Left ventricle myocardium inferior (tissue), 1 donor: Measurements from ENCODE around the gene RNF157. TPM values are rescaled to one million over a fixed set of nuclear protein-coding genes. Genes with fewer than 3 reads are reported as not detected.
"Not testable (repeated sequence)": the region's sequence is repeated elsewhere in the genome, so short reads cannot be mapped to it uniquely, and the experiment has no call there.

Source experiments
- DNase-seq: peaks from one replicate; pipeline ENCODE4 v3.0.0-alpha.2; 2020
- H3K27ac ChIP-seq: fragments of 200-600 bp; replicated peaks from 2 replicates; pipeline ENCODE4 v1.8.0; 2021
- H3K27me3 ChIP-seq: fragments of 200-600 bp; 2 replicates; pipeline ENCODE4 v1.8.0; 2021; ENCODE audit warnings: low read depth
- H3K36me3 ChIP-seq: fragments of 200-600 bp; 2 replicates; pipeline ENCODE4 v1.8.0; 2021
- H3K4me1 ChIP-seq: fragments of 200-600 bp; 2 replicates; pipeline ENCODE4 v1.8.0; 2021
- H3K4me3 ChIP-seq: fragments of 200-600 bp; 2 replicates; pipeline ENCODE4 v1.8.0; 2021; ENCODE audit warnings: mild to moderate bottlenecking, moderate library complexity
- H3K9me3 ChIP-seq: fragments of 200-600 bp; replicated peaks from 2 replicates; pipeline ENCODE4 v1.8.0; 2021
- CTCF ChIP-seq: fragments of 200-600 bp; IDR thresholded peaks from 2 replicates; pipeline ENCODE4 v1.8.0; 2021; ENCODE audit warnings: antibody characterized with exemption, mild to moderate bottlenecking, borderline replicate concordance
- intact Hi-C: fragments of 100-400 bp; cut with micrococcal nuclease; formaldehyde crosslinking; loops from one replicate; pipeline ENCODE4 v1.11.0; 2022
- total RNA-seq: library from RNA; stranded (reverse); fragmentation: NEBNext Ultra II Directional; extraction: Animal tissue kit (Norgen Biotek cat#: 25700); gene quantifications from one replicate; pipeline ENCODE4 v1.2.1, GENCODE V29; 2021
- donor health status: DM: no; HTN: yes; CAD: no; lungs with severe emphysema.

RNF157 gene
- total RNA-seq, 1 donor from 2014 or later, result 4.8 TPM

DNA sequence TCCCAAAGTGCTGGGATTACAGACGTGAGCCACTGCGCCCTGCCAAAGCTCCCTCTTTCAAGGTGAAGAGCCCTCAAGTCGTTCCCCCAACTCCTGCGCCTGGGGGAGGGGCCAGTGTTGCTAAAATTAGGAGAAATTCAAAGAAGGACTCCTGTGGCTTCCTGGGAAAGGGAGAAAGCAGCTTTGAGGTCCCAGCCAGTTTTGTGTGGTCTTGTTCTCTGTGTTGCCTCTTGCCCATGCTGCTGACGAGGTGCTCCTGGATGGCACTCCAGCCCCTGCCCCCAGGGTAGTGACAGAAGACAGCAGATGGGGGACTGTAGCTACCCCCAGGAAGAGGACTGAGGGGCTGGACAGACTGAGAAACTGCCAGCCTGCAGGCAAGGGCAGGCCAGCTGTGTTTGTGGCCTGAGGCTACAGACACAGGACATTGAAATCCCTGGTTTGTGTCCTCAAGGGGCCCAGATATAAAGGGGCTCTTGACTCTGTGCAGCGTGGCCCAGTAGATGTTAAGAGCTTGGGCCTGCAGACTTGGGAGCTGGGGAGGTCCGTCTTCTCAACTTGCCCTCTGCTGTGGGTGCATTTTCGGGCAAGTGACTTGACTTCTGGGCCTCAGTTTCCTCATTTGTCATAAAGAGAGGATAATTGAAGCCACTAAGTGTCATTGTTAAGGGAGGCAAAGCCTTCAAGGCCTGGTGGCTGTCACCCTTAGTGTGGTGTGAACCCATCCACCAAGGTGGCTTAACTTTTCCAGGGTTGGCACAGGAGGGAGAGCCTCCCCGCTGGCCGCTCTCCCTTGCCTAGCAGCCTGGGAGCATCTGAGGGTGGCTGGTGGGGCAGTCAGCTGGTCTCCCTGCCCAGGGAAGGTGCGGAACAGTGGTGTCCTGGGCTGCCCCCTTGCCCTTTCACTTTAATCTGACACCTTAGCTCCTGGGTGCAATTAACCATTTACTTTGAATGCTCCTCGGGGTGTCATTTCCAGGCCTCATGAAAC lies 29.0 kb upstream of the RNF157 start:
- H3K27ac ChIP-seq, result peak overlapping the region; percentile 96
- H3K27me3 ChIP-seq, result no peaks in the 10 kb centered on the region
- TF ChIP-seq CTCF, result no peak
- no peak for DNase-seq
- intact Hi-C loops, result no loop called here
- H3K4me1 ChIP-seq, result peaks cover 85% of the 10 kb centered on the region
- peak overlapping the region; percentile 93 for H3K4me3 ChIP-seq
- H3K9me3 ChIP-seq, result no peaks in the 10 kb centered on the region
- peaks cover 15% of the 10 kb centered on the region for H3K36me3 ChIP-seq

DNA sequence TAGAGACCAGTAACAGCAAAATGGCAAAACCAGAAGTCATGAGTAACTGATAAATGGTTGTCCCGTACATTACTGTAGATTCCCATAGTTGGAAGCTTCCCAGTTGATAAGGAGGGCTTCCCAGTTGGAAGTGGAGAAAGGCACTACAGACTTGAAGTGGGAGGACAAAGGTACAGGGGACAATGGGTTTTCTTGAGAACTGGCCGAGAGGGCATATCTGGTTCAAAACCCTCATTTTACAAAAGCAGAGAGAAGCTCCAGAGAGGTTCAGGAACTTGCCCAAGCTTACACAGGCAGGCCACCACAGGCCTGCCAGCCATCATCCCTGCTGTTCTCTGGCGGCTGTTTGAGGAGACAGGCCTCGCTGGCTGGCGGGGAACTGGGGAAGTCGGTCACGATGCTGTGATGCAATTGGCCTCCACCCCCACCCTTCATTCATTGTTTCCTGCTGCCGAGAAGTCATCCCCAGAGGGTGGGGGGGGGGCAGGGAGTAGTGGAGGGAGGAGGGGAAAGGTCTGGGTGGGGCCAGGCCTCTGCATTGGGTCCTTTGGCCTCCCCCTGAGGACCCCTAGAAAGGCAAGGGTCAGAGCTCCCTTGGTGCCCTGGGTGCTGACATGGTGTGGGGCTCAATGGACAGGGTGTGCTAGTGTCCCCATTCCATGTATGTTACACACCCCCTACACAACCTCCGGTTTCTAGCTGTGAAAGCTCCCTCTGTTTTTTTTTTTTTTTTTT lies 27.9 kb upstream of the RNF157 start:
- H3K4me1 ChIP-seq, result peaks cover 84% of the 10 kb centered on the region
- H3K27me3 ChIP-seq, result no peaks in the 10 kb centered on the region
- TF ChIP-seq CTCF, result no peak
- H3K9me3 ChIP-seq, result no peaks in the 10 kb centered on the region
- peak overlapping the region; percentile 93 for H3K4me3 ChIP-seq
- intact Hi-C loops, result no loop called here
- peak; percentile 84 for DNase-seq
- H3K27ac ChIP-seq, result peak overlapping the region; percentile 96
- H3K36me3 ChIP-seq, result peaks cover 15% of the 10 kb centered on the region

GRCh38 chr17:76267581-76268001 lies 27.3 kb upstream of the RNF157 start:
- intact Hi-C loops, result not testable (repeated sequence)
- Histone ChIP-seq H3K4me1 (peaks cover 84% of the 10 kb centered on the region), H3K4me3 (peak overlapping the region; percentile 93)

DNA sequence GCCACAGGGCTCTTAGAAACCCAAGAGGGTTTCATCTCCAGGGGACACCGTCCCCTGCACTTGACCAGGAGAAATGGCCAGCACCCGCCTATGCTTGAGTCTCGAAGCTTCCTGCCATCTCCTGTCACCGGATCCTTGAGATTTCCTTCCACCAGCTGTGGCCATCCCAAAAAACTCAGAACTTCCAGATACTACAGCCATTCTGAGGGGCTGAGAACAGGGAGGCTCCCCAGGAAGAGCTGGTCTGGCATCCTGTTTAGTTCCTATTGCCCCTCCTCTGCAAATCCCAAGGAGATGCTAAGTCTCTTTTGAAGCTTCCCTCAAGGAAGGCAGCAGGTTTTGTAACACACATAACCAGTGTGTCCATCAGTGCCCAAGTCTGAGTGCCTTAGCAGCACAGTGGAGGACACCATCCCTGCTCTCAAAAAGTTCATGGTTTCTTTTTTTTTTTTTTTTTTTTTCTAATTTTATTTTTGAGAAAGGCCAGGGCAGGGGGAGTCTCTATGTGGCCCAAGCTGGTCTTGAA lies 26.8 kb upstream of the RNF157 start:
- TF ChIP-seq CTCF, result no peak
- Histone ChIP-seq H3K27ac (peak overlapping the region; percentile 96), H3K4me1 (peaks cover 84% of the 10 kb centered on the region), H3K36me3 (peaks cover 15% of the 10 kb centered on the region), H3K9me3 (no peaks in the 10 kb centered on the region), H3K27me3 (no peaks in the 10 kb centered on the region), H3K4me3 (peak overlapping the region; percentile 93)
- intact Hi-C loops, result no loop called here
- no peak for DNase-seq

More at GRCh38 chr17:76267581-76268001, 27.3 kb upstream of the RNF157 start:
- peaks cover 15% of the 10 kb centered on the region for H3K36me3 ChIP-seq
- H3K27me3 ChIP-seq, DNase-seq, H3K9me3 ChIP-seq: not testable (repeated sequence)
- peak overlapping the region; percentile 96 for H3K27ac ChIP-seq

- Histone ChIP-seq H3K4me1 (peaks cover 78% of the 10 kb centered on the region), H3K27me3 (no peaks in the 10 kb centered on the region), H3K36me3 (peaks cover 15% of the 10 kb centered on the region), H3K9me3 (no peaks in the 10 kb centered on the region), H3K4me3 (peak overlapping the region; percentile 93), H3K27ac (peak overlapping the region; percentile 96)
- intact Hi-C loops, result no loop called here
- DNase-seq, result no peak
- TF ChIP-seq CTCF, result no peak
Measured at GRCh38 chr17:76266244-76266938, 26.1 kb upstream of the RNF157 start.
